Uterine smooth muscle cell (primary cell): Measurements from ENCODE around the gene BMERB1. TPM values are rescaled to one million over a fixed set of nuclear protein-coding genes. Genes with fewer than 3 reads are reported as not detected.

Experiments used
- total RNA-seq: library from RNA; depleted of rRNA; stranded (reverse); fragments of >200 nt; gene quantifications from 2 replicates; pipeline ENCODE4 v1.2.3, GENCODE V29; 2014

The BMERB1 gene
- total RNA-seq: 27.6 and 39.5 TPM in 2 replicates

DNA sequence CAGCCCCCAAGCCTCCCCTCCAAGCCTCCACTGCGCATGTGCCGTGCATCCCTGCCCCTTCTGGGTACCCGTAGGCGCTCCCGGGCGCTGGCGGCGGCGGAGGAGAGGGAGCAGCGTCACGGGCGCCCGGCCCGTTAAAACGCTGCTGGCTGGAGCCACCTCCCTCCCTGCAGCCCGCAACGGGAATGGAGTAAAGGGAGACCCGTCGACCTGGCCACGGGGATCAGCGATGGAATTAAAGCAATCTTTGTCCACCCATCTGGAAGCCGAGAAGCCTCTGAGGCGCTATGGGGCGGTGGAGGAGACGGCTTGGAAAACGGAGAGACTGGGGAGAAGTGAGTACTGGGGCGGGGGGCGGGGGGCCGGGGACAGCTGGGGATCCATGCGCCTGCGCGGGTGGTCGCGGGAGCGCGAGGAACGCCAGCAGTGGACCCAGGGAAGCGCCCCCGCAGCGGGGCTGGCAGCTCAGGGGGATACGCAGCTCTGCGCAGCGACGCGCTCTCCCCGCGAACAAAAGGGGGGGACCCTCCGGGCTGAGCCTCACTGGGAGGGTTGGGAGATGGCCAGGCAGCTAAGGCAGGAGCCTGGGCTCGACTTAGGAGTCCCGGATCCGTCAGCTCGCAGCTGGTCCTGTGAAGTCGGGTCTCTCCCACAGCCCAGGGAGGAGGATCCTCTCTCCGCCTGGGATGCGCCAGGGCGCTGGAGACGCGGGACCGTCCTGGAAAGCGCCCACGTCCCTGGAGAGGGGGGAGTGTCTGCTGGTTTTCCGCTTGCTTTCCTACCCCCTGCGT, at the start of gene BMERB1:
BMERB1 (plus strand) TSS at position 164 of the 791 bp plus-strand sequence; CDS start at position 230, 66 bp downstream.

GRCh38 chr16:15395631-15396508, 38.5 kb upstream of the BMERB1 start, which contains the start of gene MPV17L:
MPV17L (plus strand) TSS chr16:15395754; CDS start chr16:15395898, 144 bp downstream.

Other genes with a start within 250 kb of the BMERB1 start
- 2.2 TPM in 1 of 2 replicates, not detected in the other for gene NPIPA5, start 56.3 kb upstream of the BMERB1 start, total RNA-seq
- gene MPV17L, start 38.8 kb upstream of the BMERB1 start, total RNA-seq: 0.12 and 0.33 TPM in 2 replicates
- gene MARF1, start 208.6 kb downstream of the BMERB1 start, total RNA-seq: 11.3 and 15.1 TPM in 2 replicates
- gene NDE1, start 215.7 kb downstream of the BMERB1 start, total RNA-seq: 40.5 and 68.8 TPM in 2 replicates